ENCODE data around the gene NOTO. TPM values are rescaled to one million over a fixed set of nuclear protein-coding genes. Genes with fewer than 3 reads are reported as not detected.

NOTO gene
- polyA plus RNA-seq, 1 donor (not counting 4 experiments of a cell fraction or from before 2014, with no cell fraction given): not detected

GRCh38 chr2:73235315-73236028, 33.1 kb downstream of the NOTO start:
- H4K20me1 ChIP-seq (ENCODE audit: control insufficient read depth, extremely low read depth, insufficient read depth, low read length): peaks cover 29% of the 10 kb centered on the region
- FAIRE-seq: no peak

GRCh38 chr2:73237168-73237567, 34.8 kb downstream of the NOTO start:
- TF ChIP-seq EZH2 (IDR thresholded peaks at IDR 0.05; ENCODE audit: low read length): no peak
- TF ChIP-seq CTCF (optimal IDR thresholded peaks at IDR 0.05 in 1 of 3, IDR thresholded peaks at IDR 0.05 in 1 of 3, conservative IDR thresholded peaks at IDR 0.05 in 1 of 3; ENCODE audit: extremely low read depth in 1 of 3, insufficient read depth in 2 of 3, low read length in 3 of 3): no peak
- dilution Hi-C loops (cut with MboI; ENCODE audit: extremely low pct_ligation_motif_present, low sequenced_read_pairs): no loop called here
- H3K27ac ChIP-seq (ENCODE audit: control insufficient read depth, insufficient read depth, low read length): no peak overlapping the region
- H3K27me3 ChIP-seq (ENCODE audit: control insufficient read depth, extremely low read depth, insufficient read depth, low read length): no peaks in the 10 kb centered on the region
- DNase-seq (ENCODE audit: low read depth, low spot score) (no peak), FAIRE-seq (no peak)
- H3K79me2 ChIP-seq (ENCODE audit: control insufficient read depth, insufficient read depth, low read length): peaks cover 71% of the 10 kb centered on the region
- peaks cover 33% of the 10 kb centered on the region for H3K4me1 ChIP-seq (ENCODE audit: control insufficient read depth, extremely low read depth, insufficient read depth, low read length)
- H3K9me3 ChIP-seq (ENCODE audit: control insufficient read depth, low read depth, low read length): no peaks in the 10 kb centered on the region
- H3K4me3 ChIP-seq (ENCODE audit: control insufficient read depth in 2 of 3, extremely low read depth in 1 of 3, insufficient read depth in 2 of 3, low read depth in 1 of 3, low read length in 3 of 3): no peak overlapping the region
- H4K20me1 ChIP-seq (ENCODE audit: control insufficient read depth, extremely low read depth, insufficient read depth, low read length): peaks cover 29% of the 10 kb centered on the region
- H3K4me2 ChIP-seq (ENCODE audit: control insufficient read depth, extremely low read depth, insufficient read depth, low read depth, low read length): no peak overlapping the region
- peaks cover 19 to 21% of the 10 kb centered on the region in 2 experiments for H3K36me3 ChIP-seq (ENCODE audit: control insufficient read depth in 2 of 2, extremely low read depth in 1 of 2, insufficient read depth in 2 of 2, low read length in 2 of 2)
- H2AFZ ChIP-seq (ENCODE audit: control insufficient read depth, low read length): no peak overlapping the region
- H3K9ac ChIP-seq (ENCODE audit: control insufficient read depth, extremely low read depth, insufficient read depth, low read length): no peak overlapping the region
- peaks cover 7% of the 10 kb centered on the region for H3K9me1 ChIP-seq (ENCODE audit: control insufficient read depth, extremely low read depth, insufficient read depth, low read length)

More at GRCh38 chr2:73235315-73236028, 33.1 kb downstream of the NOTO start:
- no peak for TF ChIP-seq EZH2 (IDR thresholded peaks at IDR 0.05; ENCODE audit: low read length)
- TF ChIP-seq CTCF (optimal IDR thresholded peaks at IDR 0.05 in 1 of 3, IDR thresholded peaks at IDR 0.05 in 1 of 3, conservative IDR thresholded peaks at IDR 0.05 in 1 of 3; ENCODE audit: extremely low read depth in 1 of 3, insufficient read depth in 2 of 3, low read length in 3 of 3): no peak
- peaks cover 63% of the 10 kb centered on the region for H3K79me2 ChIP-seq (ENCODE audit: control insufficient read depth, insufficient read depth, low read length)
- dilution Hi-C loops (cut with MboI; ENCODE audit: extremely low pct_ligation_motif_present, low sequenced_read_pairs): no loop called here
- H3K4me2 ChIP-seq (ENCODE audit: control insufficient read depth, extremely low read depth, insufficient read depth, low read depth, low read length): peak overlapping the region; percentile 95
- H3K27ac ChIP-seq (ENCODE audit: control insufficient read depth, insufficient read depth, low read length): peak overlapping the region; percentile 90
- H3K9me3 ChIP-seq (ENCODE audit: control insufficient read depth, low read depth, low read length): no peaks in the 10 kb centered on the region
- H3K9me1 ChIP-seq (ENCODE audit: control insufficient read depth, extremely low read depth, insufficient read depth, low read length): peaks cover 5% of the 10 kb centered on the region
- H2AFZ ChIP-seq (ENCODE audit: control insufficient read depth, low read length): no peak overlapping the region
- peaks cover 33% of the 10 kb centered on the region for H3K4me1 ChIP-seq (ENCODE audit: control insufficient read depth, extremely low read depth, insufficient read depth, low read length)
- H3K36me3 ChIP-seq (ENCODE audit: control insufficient read depth in 2 of 2, extremely low read depth in 1 of 2, insufficient read depth in 2 of 2, low read length in 2 of 2): peaks cover 16 to 19% of the 10 kb centered on the region in 2 experiments
- H3K4me3 ChIP-seq (ENCODE audit: control insufficient read depth in 2 of 3, extremely low read depth in 1 of 3, insufficient read depth in 2 of 3, low read depth in 1 of 3, low read length in 3 of 3): peak overlapping the region; percentile 72 to 91 (median 79)
- peak overlapping the region; percentile 85 for H3K9ac ChIP-seq (ENCODE audit: control insufficient read depth, extremely low read depth, insufficient read depth, low read length)
- DNase-seq (ENCODE audit: low read depth, low spot score): no peak
- no peaks in the 10 kb centered on the region for H3K27me3 ChIP-seq (ENCODE audit: control insufficient read depth, extremely low read depth, insufficient read depth, low read length)
